Measurements from ENCODE around the gene MXRA5.
"Not testable (repeated sequence)": the region's sequence is repeated elsewhere in the genome, so short reads cannot be mapped to it uniquely, and the experiment has no call there.

The MXRA5 gene

GRCh38 chrX:3380603-3381002 is 34.2 kb upstream of the MXRA5 start:
- no peak for TF ChIP-seq CTCF (IDR thresholded peaks at IDR 0.05; ENCODE audit: low read depth, low read length, missing control alignments)
- H3K4me3 ChIP-seq (replicated peaks; ENCODE audit: low read depth, low read length), result no peak overlapping the region
- DNase-seq (ENCODE audit: extremely low read depth, low read depth), result no peak

GRCh38 chrX:3379111-3379510 is 32.7 kb upstream of the MXRA5 start:
- DNase-seq (ENCODE audit: extremely low read depth, low read depth), result no peak
- TF ChIP-seq CTCF (IDR thresholded peaks at IDR 0.05; ENCODE audit: low read depth, low read length, missing control alignments), result no peak
- H3K4me3 ChIP-seq (replicated peaks; ENCODE audit: low read depth, low read length), result no peak overlapping the region

GRCh38 chrX:3378156-3378555 is 31.7 kb upstream of the MXRA5 start:
- no peak for DNase-seq (ENCODE audit: extremely low read depth, low read depth)
- no peak for TF ChIP-seq CTCF (IDR thresholded peaks at IDR 0.05; ENCODE audit: low read depth, low read length, missing control alignments)

GRCh38 chrX:3377560-3377959 is 31.1 kb upstream of the MXRA5 start:
- no peak for DNase-seq (ENCODE audit: extremely low read depth, low read depth)
- no peak overlapping the region for H3K4me3 ChIP-seq (replicated peaks; ENCODE audit: low read depth, low read length)
- no peak for TF ChIP-seq CTCF (IDR thresholded peaks at IDR 0.05; ENCODE audit: low read depth, low read length, missing control alignments)

More at GRCh38 chrX:3378156-3378555, 31.7 kb upstream of the MXRA5 start:
- H3K4me3 ChIP-seq (replicated peaks; ENCODE audit: low read depth, low read length), result no peak overlapping the region

GRCh38 chrX:3375878-3376508 is 29.5 kb upstream of the MXRA5 start:
- H3K4me3 ChIP-seq (replicated peaks; ENCODE audit: low read depth, low read length); DNase-seq (ENCODE audit: extremely low read depth, low read depth): not testable (repeated sequence)

- TF ChIP-seq CTCF (IDR thresholded peaks at IDR 0.05; ENCODE audit: low read depth, low read length, missing control alignments), result no peak
- no peak overlapping the region for H3K4me3 ChIP-seq (replicated peaks; ENCODE audit: low read depth, low read length)
- no peak for DNase-seq (ENCODE audit: extremely low read depth, low read depth)
Measured at GRCh38 chrX:3374108-3374800, 27.8 kb upstream of the MXRA5 start.

GRCh38 chrX:3371163-3371562 is 24.7 kb upstream of the MXRA5 start:
- DNase-seq (ENCODE audit: extremely low read depth, low read depth), result no peak
- TF ChIP-seq CTCF (IDR thresholded peaks at IDR 0.05; ENCODE audit: low read depth, low read length, missing control alignments), result no peak
- no peak overlapping the region for H3K4me3 ChIP-seq (replicated peaks; ENCODE audit: low read depth, low read length)

All from HFF-Myc (cell line).